ENCODE results near the gene DNAI1. TPM values are rescaled to one million over a fixed set of nuclear protein-coding genes. Genes with fewer than 3 reads are reported as not detected.

Gene DNAI1
- total RNA-seq, 1 experiment from 2014 or later = 1.1 TPM

- DNase-seq (ENCODE audit: low read depth, low spot score) = no peak
- ATAC-seq = no peak
- no peak overlapping the region for H3K4me3 ChIP-seq (replicated peaks in 1 of 2; ENCODE audit: low read depth in 1 of 2, low read length in 2 of 2)
- H3K9me2 ChIP-seq (ENCODE audit: insufficient read depth) = no peaks in the 10 kb centered on the region
- no peaks in the 10 kb centered on the region for H3K36me3 ChIP-seq (ENCODE audit: control insufficient read depth in 1 of 2, insufficient read depth in 2 of 2, low read length in 2 of 2)
- no peaks in the 10 kb centered on the region for H3K79me2 ChIP-seq (ENCODE audit: insufficient read depth, low read length)
- H3K9ac ChIP-seq (ENCODE audit: low read length) = no peak overlapping the region
- no peaks in the 10 kb centered on the region for H3K9me3 ChIP-seq (ENCODE audit: control insufficient read depth in 1 of 2, insufficient read depth in 1 of 2, low read depth in 1 of 2, low read length in 2 of 2)
- H3K27me3 ChIP-seq (ENCODE audit: insufficient read depth, low read length) = no peaks in the 10 kb centered on the region
- H3K4me2 ChIP-seq (ENCODE audit: low read length) = no peak overlapping the region
- no peak overlapping the region for H3K27ac ChIP-seq (ENCODE audit: low read depth, low read length)
- RAD21 ChIA-PET (ENCODE audit: low non-redundant PET in 1 of 2, low total read pairs in 2 of 2, uncharacterized antibody in 2 of 2, unreplicated experiment in 2 of 2) = no interaction called here
- H4K20me1 ChIP-seq (ENCODE audit: insufficient read depth) = no peaks in the 10 kb centered on the region
- no TSS peak for BruUV-seq (replicated peaks)
- intact Hi-C loops (cut with micrococcal nuclease) = no loop called here
- no peaks in the 10 kb centered on the region for H3K4me1 ChIP-seq (ENCODE audit: control insufficient read depth in 1 of 2, insufficient read depth in 2 of 2, low read length in 2 of 2)
- H2AFZ ChIP-seq (ENCODE audit: low read depth, low read length, poor library complexity, severe bottlenecking) = no peak overlapping the region
- POLR2A ChIA-PET = no interaction called here
- TF ChIP-seq POLR2A (IDR thresholded peaks at IDR 0.05; ENCODE audit: borderline replicate concordance, extremely low read depth, insufficient read depth, insufficient read length) = no peak
- TF ChIP-seq ZBTB33 (IDR thresholded peaks at IDR 0.05; ENCODE audit: extremely low read depth, insufficient replicate concordance, low read length) = no peak
- TF ChIP-seq ZNF274 (IDR thresholded peaks at IDR 0.05; ENCODE audit: low read depth, low read length) = no peak
- TF ChIP-seq ELF1 (IDR thresholded peaks at IDR 0.05; ENCODE audit: borderline replicate concordance, low read depth) = no peak
- TF ChIP-seq ATF3 (IDR thresholded peaks at IDR 0.05) = no peak
- TF ChIP-seq POLR2AphosphoS5 (IDR thresholded peaks at IDR 0.05; ENCODE audit: low read depth, low read length) = no peak
- no peak for TF ChIP-seq EZH2phosphoT487 (IDR thresholded peaks at IDR 0.05; ENCODE audit: borderline replicate concordance)
- no peak for TF ChIP-seq REST (IDR thresholded peaks at IDR 0.05; ENCODE audit: low read depth)
- no peak for TF ChIP-seq EZH2 (IDR thresholded peaks at IDR 0.05)
- TF ChIP-seq ZFX (IDR thresholded peaks at IDR 0.05) = no peak
- TF ChIP-seq TCF7L2 (IDR thresholded peaks at IDR 0.05; ENCODE audit: borderline replicate concordance, extremely low read depth, insufficient read depth, insufficient read length) = no peak
- no peak for TF ChIP-seq SIN3A (IDR thresholded peaks at IDR 0.05; ENCODE audit: low read depth)
- no peak for TF ChIP-seq CBX3 (IDR thresholded peaks at IDR 0.05; ENCODE audit: low read depth)
- no peak for TF ChIP-seq SP1 (IDR thresholded peaks at IDR 0.05; ENCODE audit: low read depth)
- TF ChIP-seq JUND (IDR thresholded peaks at IDR 0.05) = no peak
- CTCF ChIA-PET = no interaction called here
These were observed 106.0 kb downstream of the DNAI1 start for GRCh38 chr9:34564617-34565016.
